DMS 273 (cell line): ENCODE measurements around the gene THSD4.
"Not testable (repeated sequence)": the region's sequence is repeated elsewhere in the genome, so short reads cannot be mapped to it uniquely, and the experiment has no call there.

Experiments
- DNase-seq: peaks from one replicate; lab custom pipeline; 2025; ENCODE audit not compliant: unreplicated experiment; lab: John Stamatoyannopoulos, UW

THSD4 gene

DNA sequence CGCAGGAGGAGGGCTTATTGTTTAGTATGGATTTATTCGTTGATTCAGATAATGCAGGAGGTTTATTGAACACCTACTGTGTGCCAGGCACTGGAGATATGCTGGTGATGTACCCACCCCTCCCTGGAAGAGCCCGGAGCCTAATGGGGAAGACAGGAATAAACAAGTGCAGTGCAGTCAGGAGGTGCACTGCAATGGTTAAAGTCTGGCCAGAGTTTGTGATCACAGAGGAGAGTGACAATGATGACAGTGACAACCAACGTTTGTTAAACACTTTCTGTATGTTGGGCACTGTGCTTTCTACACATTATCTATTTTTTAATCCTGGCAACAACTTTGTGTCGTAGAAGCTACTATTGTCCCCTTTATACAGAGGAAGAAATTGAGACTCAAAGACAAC, 70.4 kb downstream of the THSD4 start:
- DNase-seq: no peak

DNA sequence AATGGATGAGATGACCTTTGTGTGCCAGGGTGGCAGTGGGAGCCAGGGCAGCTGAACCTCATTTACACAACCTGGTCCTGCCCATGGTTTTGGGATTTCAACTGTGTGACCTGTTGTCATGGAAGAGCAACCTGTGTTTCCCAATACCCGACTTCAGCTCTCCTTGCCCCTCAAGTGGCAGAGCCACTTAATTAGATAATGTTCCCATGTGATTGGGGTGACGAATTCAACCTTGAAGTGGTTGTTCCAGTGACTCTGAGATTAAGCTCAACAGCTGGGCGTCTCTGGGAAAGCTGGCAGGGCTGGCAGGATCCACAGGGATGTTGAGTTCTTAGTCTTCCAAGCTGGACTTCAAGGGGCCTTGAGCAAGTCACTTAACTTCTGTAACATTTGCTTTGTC, 71.0 kb downstream of the THSD4 start:
- DNase-seq: no peak

GRCh38 chr15:71187078-71187477, 71.8 kb downstream of the THSD4 start:
- DNase-seq: no peak

DNA sequence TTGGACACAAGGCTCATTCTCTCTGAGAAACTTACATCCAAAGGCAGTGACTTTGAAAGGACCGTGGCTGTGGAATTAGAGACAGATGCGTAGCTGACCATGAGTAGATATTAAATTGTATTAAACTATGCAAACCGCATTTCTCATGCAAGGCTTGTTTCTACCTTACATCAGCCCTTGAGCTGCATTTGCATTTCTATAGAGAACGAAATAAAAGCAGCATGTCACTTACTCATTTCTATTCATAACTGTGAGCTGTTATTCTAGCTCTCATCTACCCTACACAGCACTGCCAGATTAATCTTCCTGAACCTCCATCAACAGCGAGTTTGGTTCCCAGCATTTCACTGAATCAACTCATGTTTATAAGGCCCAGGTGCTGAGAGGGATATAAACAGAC, 72.3 kb downstream of the THSD4 start:
- no peak for DNase-seq

DNA sequence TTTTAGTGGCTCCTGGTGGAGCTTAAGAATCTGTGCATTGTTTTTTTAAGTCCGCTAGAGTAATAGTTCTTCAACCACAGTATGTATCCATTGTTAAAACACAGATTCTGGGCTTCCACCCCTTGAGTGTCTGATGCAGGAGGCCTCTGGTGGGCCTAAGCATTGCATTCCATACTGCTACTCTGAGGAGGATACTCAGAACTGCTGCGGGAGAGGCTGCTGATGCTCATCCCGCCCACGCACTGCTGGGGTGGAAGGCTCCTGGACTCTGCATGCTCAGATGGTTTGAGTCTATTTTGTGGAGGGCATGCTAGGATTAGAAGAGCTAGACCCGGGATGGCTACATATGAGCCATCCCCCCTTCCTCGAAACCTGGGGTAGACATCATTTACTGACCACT, 74.4 kb downstream of the THSD4 start:
- DNase-seq: no peak

DNA sequence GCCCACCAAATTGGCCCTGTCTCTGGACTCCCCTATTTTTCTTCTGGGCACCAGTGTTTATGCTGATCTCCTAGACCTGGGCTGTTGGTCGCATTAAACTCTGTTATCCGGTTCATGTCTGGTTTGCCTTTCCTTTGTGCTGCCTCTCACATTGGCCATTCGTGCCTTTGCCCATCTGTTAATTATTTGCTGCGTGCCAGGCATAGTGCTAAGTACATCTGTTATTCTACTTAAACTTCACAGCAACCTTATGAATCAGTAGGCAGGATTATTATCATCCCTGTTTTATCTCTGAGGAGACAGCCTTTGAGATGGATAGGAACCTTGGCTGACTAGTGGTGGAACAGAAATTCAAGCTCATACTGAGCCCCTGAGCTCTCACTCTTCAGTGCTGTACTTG, 76.0 kb downstream of the THSD4 start:
- DNase-seq: peak; percentile 43

DNA sequence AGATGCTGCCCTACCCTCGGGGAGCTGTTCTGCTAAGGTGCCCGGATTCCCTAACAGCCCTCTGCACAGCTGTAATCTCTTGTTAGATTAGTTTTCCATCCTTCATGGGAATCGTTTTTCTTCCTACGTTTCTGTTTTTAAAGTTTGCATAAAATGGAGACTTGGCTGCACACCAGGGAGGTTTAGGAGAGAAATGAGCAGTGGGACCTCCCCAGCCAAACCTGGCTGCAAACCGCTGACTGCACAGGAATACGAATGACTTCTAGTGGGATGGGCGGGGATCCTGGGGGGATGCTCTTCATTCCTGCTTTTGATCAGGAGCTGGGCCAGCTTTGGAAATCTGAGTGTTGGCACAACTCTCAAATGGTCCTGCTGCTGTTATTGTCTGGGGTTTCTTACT, 77.5 kb downstream of the THSD4 start:
- DNase-seq: no peak

DNA sequence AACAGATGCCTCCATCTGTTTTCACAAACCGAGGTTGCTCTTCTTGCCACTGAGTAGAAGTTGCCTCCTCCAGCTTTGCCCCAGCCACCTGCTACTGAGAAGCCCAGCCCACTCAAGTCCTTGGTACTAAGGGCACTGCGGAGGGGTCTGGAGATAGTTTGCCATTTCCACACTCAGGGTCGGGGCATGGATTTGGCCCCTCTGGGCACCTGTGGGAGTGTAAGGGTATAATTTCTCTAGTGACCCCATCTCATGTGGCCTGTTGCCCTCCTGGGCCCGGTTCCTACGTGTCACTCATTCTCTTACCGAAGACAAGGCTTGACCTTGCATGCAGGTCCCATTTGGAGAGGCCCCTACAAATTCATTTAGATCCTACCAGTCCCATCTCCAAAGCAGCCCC, 79.0 kb downstream of the THSD4 start:
- no peak for DNase-seq

GRCh38 chr15:71195242-71195641, 80.0 kb downstream of the THSD4 start:
- DNase-seq: peak; percentile 7

DNA sequence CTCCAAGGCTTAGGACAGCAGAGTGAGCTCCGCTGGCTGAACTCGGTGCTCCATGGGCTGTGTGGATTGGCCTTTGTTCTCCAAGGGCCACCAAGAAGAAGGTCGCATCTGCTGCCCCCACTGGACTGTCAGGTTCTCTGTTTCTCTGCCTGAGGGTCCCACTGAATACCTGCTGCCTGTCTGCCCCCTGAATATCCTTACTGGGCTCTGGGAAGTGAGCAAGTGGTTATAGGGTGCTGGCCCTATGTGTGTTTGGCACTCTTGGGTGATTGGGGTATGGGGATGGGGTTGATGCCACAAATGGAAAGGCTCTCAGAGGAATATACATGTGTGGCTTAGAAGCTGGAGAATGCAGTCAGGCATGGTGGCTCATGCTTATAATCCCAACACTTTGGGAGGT, 82.3 kb downstream of the THSD4 start:
- DNase-seq: no peak

DNA sequence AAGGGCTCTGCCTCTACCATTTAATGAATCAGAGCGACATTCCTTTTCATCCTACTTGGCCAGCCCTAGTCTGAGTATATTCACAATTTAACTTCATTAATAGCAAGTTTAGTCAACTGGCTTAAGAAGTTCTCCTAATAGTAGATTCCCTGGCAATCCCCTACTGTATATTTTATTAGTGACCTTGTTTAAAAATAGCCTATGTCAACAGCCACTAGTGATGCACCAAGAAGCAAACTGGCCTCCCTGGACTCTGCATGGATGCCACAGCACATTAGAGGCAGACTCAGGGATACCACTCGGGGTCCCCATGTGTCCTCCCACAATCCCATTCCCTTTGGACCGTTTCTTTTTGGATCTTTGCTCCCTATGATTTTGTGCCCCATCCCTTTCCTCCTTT, 83.6 kb downstream of the THSD4 start:
- DNase-seq: no peak

DNA sequence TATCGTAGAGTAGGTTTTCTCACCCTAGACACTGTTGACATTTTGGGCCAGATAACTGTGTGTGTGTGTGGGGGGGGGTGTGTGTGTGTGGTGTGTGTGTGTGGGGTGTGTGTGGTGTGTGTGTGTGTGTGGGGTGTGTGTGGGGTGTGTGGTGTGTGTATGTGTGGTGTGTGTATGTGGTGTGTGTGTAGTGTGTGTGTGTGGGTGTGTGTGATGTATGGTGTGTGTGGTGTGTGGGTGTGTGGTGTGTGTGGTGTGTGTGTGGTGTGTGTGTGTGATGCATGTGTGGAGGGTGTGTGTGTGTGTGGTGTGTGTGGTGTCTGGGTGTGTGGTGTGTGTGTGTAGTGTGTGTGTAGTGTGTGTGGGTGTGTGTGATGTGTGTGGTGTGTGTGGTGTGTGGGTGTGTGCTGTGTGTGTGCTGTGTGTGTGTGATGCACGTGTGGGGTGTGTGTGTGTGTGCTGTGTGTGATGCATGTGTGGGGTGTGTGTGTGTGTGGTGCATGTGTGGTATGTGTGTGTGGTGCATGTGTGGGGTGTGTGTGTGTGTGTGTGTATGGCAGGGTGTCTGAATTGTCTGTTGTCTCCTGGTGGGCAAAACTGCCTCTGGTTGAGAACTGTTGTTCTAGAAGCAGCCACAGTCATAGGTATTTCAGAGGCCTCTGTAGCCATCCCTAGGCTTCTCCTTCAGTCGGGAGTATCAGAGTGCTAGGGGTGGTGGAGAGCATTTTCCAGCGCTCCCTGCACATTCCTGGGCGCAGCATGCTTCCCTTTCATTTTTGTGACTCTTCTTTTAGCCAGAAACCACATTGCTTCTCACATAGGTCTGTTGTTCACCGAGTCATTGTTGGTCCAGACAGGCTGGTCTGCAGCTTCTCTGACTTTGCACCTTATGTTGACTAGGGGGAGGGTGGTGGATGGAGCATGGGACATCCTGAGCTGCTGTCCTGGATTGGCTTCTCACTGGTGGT, 84.4 kb downstream of the THSD4 start:
- DNase-seq: no peak

DNA sequence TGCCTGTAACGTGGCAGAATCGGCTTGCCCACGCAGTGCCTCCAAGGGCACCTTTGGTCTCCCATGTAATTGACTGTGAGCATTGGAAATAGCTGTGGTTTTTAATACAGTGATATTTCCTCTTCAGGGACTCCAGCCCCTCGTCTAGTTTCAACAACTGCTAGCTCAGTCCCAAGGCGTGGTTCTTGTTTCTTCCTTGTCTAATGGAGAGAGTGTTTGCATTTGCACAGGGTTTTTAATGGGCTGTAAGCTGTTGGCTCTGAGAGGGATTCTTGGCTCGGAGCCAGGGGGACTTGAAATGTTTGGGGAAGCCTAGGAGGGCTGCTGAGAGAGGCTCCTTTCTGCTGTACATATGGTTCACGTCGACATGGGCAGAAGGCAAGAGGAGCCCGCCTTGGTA, 86.2 kb downstream of the THSD4 start:
- peak; percentile 90 for DNase-seq

- peak; percentile 16 for DNase-seq
These were observed 87.4 kb downstream of the THSD4 start for GRCh38 chr15:71202712-71203111.

GRCh38 chr15:71203586-71204474, 88.6 kb downstream of the THSD4 start:
- DNase-seq: no peak

DNA sequence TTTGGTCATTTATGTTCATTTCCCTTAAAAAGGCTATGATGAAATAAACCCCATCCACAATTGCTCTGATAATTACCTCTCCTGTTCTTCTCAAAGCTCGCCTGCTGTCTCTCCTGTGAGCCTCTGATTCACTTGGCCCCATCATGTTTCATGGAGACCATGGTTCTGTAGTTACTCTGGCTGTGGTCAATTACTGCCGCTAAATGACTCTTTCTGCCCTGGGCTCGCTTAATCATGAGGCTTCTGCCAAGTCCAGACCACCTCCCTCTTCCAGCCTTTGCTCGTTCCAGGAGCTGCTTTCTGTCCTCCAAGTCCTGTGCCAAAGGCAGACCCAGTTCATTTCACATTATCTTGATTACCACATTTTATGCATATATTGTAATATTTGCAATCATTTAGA, 91.9 kb downstream of the THSD4 start:
- DNase-seq: no peak

GRCh38 chr15:71212146-71212545, 96.9 kb downstream of the THSD4 start:
- DNase-seq: no peak

DNA sequence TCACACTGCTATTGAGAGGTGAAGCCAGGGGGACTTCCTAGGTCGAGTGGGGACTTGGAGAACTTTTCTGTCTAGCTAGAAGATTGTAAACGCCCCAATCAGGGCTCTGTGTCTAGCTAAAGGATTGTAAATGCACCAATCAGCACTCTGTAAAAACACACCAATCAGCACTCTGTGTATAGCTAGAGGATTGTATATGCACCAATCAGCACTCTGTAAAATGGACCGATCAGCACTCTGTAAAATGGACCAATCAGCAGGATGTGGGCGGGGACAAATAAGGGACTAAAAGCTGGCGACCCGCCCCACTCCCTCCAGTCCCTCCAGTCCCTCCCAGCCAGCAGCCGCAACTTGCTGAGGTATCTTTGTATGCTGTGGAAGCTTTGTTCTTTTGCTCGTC, 98.7 kb downstream of the THSD4 start:
- DNase-seq: not testable (repeated sequence)

DNA sequence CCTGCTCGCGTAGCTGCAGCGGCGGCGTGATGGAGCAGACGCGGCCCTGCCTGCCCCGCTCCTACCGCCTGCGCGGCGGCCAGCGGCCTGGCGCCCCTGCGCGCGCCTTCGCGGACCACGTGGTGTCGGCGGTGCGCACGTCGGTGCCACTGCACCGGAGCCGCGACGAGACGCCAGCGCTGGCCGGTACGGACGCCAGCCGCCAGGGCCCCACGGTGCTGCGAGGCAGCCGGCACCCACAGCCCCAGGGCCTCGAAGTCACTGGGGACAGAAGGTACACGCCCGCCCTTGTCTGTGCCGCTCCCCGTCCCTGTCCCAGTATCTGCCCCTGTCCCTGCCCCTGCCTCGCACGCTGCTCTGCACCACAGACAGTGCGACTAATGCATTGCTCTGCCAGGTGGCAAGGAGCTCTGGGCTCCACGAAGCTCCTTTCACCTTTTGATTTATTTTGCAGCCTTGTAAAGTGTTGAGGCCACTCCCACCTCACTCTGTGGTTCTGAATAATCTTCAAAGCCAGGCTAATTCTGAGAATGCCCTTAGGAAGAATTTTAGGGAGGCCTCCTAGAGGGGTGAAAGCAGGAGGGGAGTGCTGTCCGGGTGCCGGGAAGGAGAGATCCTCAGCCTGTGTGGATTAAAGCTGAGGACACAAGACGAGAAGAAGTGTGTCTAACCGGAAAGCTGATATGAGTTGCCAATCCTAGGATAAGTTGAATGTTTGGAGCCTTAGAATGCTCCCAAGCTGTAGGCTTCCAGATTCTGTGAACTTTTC, 100.0 kb downstream of the THSD4 start:
- DNase-seq: no peak

- DNase-seq: no peak
These were observed 103.1 kb downstream of the THSD4 start for GRCh38 chr15:71218272-71218805.

DNA sequence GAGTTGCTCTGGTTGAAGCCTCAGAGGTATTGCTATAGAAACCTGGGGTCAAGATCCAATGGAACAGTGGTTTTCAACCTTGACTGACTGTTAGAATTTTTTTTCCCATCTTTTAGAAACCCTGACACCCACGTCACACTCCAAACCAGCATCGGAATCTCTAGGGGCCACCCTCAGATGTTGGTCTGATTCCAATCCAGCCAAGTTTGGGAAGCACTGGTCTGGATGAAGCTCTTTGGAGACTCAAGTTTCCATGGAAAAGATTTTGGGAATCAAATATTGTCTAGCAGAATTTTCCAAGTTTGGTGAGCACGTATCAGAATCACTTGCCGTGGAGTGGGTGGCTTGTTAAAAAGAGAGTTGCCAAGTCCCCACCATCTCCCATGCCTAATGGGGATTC, 103.8 kb downstream of the THSD4 start:
- DNase-seq: no peak
